ENCODE measurements around the gene PFKL.

- TF ChIP-seq CTCF (IDR thresholded peaks at IDR 0.05) (no peak), POLR2A (IDR thresholded peaks at IDR 0.05) (no peak), EP300 (IDR thresholded peaks at IDR 0.05) (no peak)
Measured at GRCh38 chr21:44259082-44259705, 40.7 kb upstream of the PFKL start.
